GM23338 (cell line): Measurements from ENCODE around the gene TNNI3. TPM values are rescaled to one million over a fixed set of nuclear protein-coding genes. Genes with fewer than 3 reads are reported as not detected.
"Not testable (repeated sequence)": the region's sequence is repeated elsewhere in the genome, so short reads cannot be mapped to it uniquely, and the experiment has no call there.

Experiments
- ATAC-seq: fragments of 200-7000 bp; cut with Tn5 transposase; 3 replicates; pipeline ENCODE4 v1.9.1; 2020
- DNase-seq: peaks from one replicate; pipeline ENCODE4 v3.0.0-alpha.2; 2015; ENCODE audit warnings: low spot score
- H2AFZ ChIP-seq: fragments of 200-600 bp; sonication (generic); 2 replicates; pipeline ENCODE4 v1.8.0; 2016; ENCODE audit warnings: antibody characterized with exemption, mild to moderate bottlenecking, moderate library complexity
- H3F3A ChIP-seq: fragments of 200-600 bp; sonication (generic); replicated peaks from 2 replicates; pipeline ENCODE4 v1.8.0; 2017; ENCODE audit warnings: antibody characterized with exemption, mixed run types, low read depth
- H3K27ac ChIP-seq: fragments of 200-600 bp; sonication (generic); 2 replicates; pipeline ENCODE4 v1.6.1; 2016; ENCODE audit warnings: low read depth
- H3K27me3 ChIP-seq: fragments of 200-600 bp; sonication (generic); 2 replicates; pipeline ENCODE4 v1.8.0; 2016; ENCODE audit warnings: mild to moderate bottlenecking, mixed run types, moderate library complexity; ENCODE audit not compliant: insufficient read depth
- H3K36me3 ChIP-seq: fragments of 200-600 bp; sonication (generic); 2 replicates; pipeline ENCODE4 v1.8.0; 2016; ENCODE audit warnings: mild to moderate bottlenecking; ENCODE audit not compliant: insufficient read depth
- H3K4me1 ChIP-seq: fragments of 200-600 bp; sonication (generic); 2 replicates; pipeline ENCODE4 v1.8.0; 2016; ENCODE audit warnings: mild to moderate bottlenecking, moderate library complexity; ENCODE audit not compliant: insufficient read depth
- H3K4me2 ChIP-seq: fragments of 200-600 bp; sonication (generic); 2 replicates; pipeline ENCODE4 v1.7.1; 2017; ENCODE audit warnings: mixed run types
- H3K4me3 ChIP-seq: fragments of 200-600 bp; sonication (generic); 2 replicates; pipeline ENCODE4 v1.6.1; 2016; ENCODE audit warnings: mixed run types
- H3K79me2 ChIP-seq: fragments of 200-600 bp; sonication (generic); replicated peaks from 2 replicates; pipeline ENCODE4 v1.8.0; 2017; ENCODE audit warnings: mild to moderate bottlenecking; ENCODE audit not compliant: insufficient read depth
- H3K9me2 ChIP-seq: fragments of 200-600 bp; sonication (generic); 2 replicates; pipeline ENCODE4 v1.8.0; 2017; ENCODE audit not compliant: insufficient read depth
- H4K20me1 ChIP-seq: fragments of 200-600 bp; sonication (generic); replicated peaks from 2 replicates; pipeline ENCODE4 v1.8.0; 2017; ENCODE audit warnings: mild to moderate bottlenecking; ENCODE audit not compliant: insufficient read depth
- H3K27ac Mint-ChIP-seq: 2 replicates; pipeline ENCODE4 v1.8.0; 2020; ENCODE audit warnings: inconsistent platforms, mild to moderate bottlenecking, moderate library complexity, mixed read lengths
- H3K27me3 Mint-ChIP-seq: 3 replicates; pipeline ENCODE4 v1.8.0; 2022; ENCODE audit warnings: low read depth, mild to moderate bottlenecking, moderate library complexity, mixed read lengths, inconsistent platforms; ENCODE audit not compliant: insufficient read depth, poor library complexity
- H3K36me3 Mint-ChIP-seq: 3 replicates; pipeline ENCODE4 v1.8.0; 2021; ENCODE audit warnings: low read depth, mild to moderate bottlenecking, inconsistent platforms, moderate library complexity, mixed read lengths
- H3K4me1 Mint-ChIP-seq: 3 replicates; pipeline ENCODE4 v1.8.0; 2020; ENCODE audit warnings: mild to moderate bottlenecking, inconsistent platforms, mixed read lengths
- H3K4me3 Mint-ChIP-seq: 3 replicates; pipeline ENCODE4 v1.8.0; 2021; ENCODE audit warnings: moderate library complexity, mild to moderate bottlenecking, inconsistent platforms, mixed read lengths
- H3K9me3 Mint-ChIP-seq: 3 replicates; pipeline ENCODE4 v1.8.0; 2020; ENCODE audit warnings: moderate library complexity, mild to moderate bottlenecking, inconsistent platforms, mixed read lengths
- CREB1 ChIP-seq: fragments of 250-450 bp; sonication (Bioruptor Pico); IDR thresholded peaks from 2 replicates; pipeline ENCODE4 v1.5.0; 2020; ENCODE audit warnings: low read depth, mild to moderate bottlenecking, moderate library complexity
- EZH2 ChIP-seq: fragments of 200-600 bp; sonication (generic); IDR thresholded peaks from one replicate; pipeline ENCODE4 v1.8.0; 2017; ENCODE audit warnings: antibody characterized with exemption, mild to moderate bottlenecking, low read depth; ENCODE audit not compliant: unreplicated experiment
- ZNF114 ChIP-seq: fragments of 250-450 bp; sonication (Bioruptor Pico); IDR thresholded peaks from 2 replicates; pipeline ENCODE4 v1.5.0; 2020; ENCODE audit warnings: mild to moderate bottlenecking, moderate library complexity
- ZNF331 ChIP-seq: fragments of 250-450 bp; sonication (Bioruptor Pico); IDR thresholded peaks from 2 replicates; pipeline ENCODE4 v1.5.0; 2020; ENCODE audit warnings: low read depth, mild to moderate bottlenecking, moderate library complexity
- polyA plus RNA-seq: library from polyadenylated mRNA; unstranded; fragments of >200 nt; fragmentation: Nextera tagmentation; extraction: Ambion mirVana; gene quantifications from 2 replicates; pipeline ENCODE4 v1.2.1, GENCODE V29; 2016
- total RNA-seq: library from RNA; depleted of rRNA; stranded (reverse); fragments of >200 nt; shearing (Covaris generic); gene quantifications from 2 replicates; pipeline ENCODE4 v1.2.3, GENCODE V29; 2014
- TF ChIP-seq, protein P1 (sequence below): IDR thresholded peaks from 2 replicates; pipeline ENCODE4 v1.6.1; 2016; ENCODE audit warnings: antibody characterized with exemption
- TF ChIP-seq, protein P2 (sequence below), 2 experiments: fragments of 200-600 bp in 1 of 2; sonication (generic) in 1 of 2; conservative IDR thresholded peaks; 2 replicates each; pipeline versions ENCODE4 v1.5.1 to v1.6.1; 2016 to 2017; ENCODE audit warnings: antibody characterized with exemption in 2 of 2, low read depth in 2 of 2, mild to moderate bottlenecking in 2 of 2, moderate library complexity in 1 of 2

Gene TNNI3
- total and polyA plus RNA-seq, 2 experiments from 2014 or later, result 21.5 to 150 TPM

DNA sequence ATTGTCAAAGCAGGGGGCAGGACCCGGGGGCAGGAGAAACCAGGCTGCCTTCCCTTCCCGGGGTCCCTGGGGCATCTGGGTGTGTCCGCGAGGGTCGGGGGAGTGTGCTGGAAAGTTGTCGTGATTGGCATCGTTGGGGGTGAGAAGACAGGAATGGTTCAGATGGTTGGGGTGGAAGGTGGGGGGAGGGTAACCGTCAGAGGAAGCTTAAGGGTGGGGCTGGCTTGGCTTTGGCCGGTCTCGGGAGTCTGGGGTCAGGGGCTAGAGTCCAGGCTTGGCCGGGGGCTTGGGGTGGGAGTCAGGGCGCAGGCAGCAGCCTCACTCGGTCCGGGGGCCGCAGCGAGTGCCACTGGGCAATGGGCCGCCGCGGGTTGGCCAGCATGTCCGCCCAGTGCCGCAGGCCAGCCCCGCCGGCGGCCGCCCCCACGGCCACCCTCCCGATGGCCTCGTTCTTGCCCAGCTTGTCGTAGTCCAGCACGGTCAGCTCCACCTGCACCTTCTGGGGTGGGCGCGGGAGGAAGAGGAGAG is 15.7 kb upstream of the TNNI3 start:
- H3K4me1 Mint-ChIP-seq, result peaks cover 22% of the 10 kb centered on the region
- H3K27me3 Mint-ChIP-seq, result peaks cover 33% of the 10 kb centered on the region
- TF ChIP-seq, protein P1, sequence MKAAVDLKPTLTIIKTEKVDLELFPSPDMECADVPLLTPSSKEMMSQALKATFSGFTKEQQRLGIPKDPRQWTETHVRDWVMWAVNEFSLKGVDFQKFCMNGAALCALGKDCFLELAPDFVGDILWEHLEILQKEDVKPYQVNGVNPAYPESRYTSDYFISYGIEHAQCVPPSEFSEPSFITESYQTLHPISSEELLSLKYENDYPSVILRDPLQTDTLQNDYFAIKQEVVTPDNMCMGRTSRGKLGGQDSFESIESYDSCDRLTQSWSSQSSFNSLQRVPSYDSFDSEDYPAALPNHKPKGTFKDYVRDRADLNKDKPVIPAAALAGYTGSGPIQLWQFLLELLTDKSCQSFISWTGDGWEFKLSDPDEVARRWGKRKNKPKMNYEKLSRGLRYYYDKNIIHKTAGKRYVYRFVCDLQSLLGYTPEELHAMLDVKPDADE, result no peak
- TF ChIP-seq, protein P2, sequence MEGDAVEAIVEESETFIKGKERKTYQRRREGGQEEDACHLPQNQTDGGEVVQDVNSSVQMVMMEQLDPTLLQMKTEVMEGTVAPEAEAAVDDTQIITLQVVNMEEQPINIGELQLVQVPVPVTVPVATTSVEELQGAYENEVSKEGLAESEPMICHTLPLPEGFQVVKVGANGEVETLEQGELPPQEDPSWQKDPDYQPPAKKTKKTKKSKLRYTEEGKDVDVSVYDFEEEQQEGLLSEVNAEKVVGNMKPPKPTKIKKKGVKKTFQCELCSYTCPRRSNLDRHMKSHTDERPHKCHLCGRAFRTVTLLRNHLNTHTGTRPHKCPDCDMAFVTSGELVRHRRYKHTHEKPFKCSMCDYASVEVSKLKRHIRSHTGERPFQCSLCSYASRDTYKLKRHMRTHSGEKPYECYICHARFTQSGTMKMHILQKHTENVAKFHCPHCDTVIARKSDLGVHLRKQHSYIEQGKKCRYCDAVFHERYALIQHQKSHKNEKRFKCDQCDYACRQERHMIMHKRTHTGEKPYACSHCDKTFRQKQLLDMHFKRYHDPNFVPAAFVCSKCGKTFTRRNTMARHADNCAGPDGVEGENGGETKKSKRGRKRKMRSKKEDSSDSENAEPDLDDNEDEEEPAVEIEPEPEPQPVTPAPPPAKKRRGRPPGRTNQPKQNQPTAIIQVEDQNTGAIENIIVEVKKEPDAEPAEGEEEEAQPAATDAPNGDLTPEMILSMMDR (conservative IDR thresholded peaks at IDR 0.05; ENCODE audit: low read depth in 2 of 2), result no peak
- peak overlapping the region; percentile 97 for H2AFZ ChIP-seq
- no peaks in the 10 kb centered on the region; the same call in 2 of the 3 replicates for H3K36me3 Mint-ChIP-seq
- peak overlapping the region; percentile 77 for H3K4me3 Mint-ChIP-seq
- H3K9me3 Mint-ChIP-seq, result peaks cover 6% of the 10 kb centered on the region; the same call in 2 of the 3 replicates
- H3K4me1 ChIP-seq, result peaks cover 9% of the 10 kb centered on the region; the same call in 1 of the 2 replicates
- DNase-seq, result no peak
- H3K9me2 ChIP-seq, result 0 out of 2 replicates have a peak, but pooled peaks cover 3% of the 10 kb centered on the region
- peak; percentile 5; the same call in 2 of the 3 replicates for ATAC-seq
- peak overlapping the region; percentile 96 for H3K4me2 ChIP-seq
- H3K36me3 ChIP-seq, result no peaks in the 10 kb centered on the region
- H3K4me3 ChIP-seq, result peak overlapping the region; percentile 85
- H4K20me1 ChIP-seq, result no peaks in the 10 kb centered on the region
- H3K27ac ChIP-seq, result no peak overlapping the region
- H3K27me3 ChIP-seq, result peaks cover 75% of the 10 kb centered on the region
- H3K27ac Mint-ChIP-seq, result no peak overlapping the region
- H3F3A ChIP-seq, result peaks cover 12% of the 10 kb centered on the region; the same call in 1 of the 2 replicates
- H3K79me2 ChIP-seq, result no peaks in the 10 kb centered on the region

- H3K4me1 Mint-ChIP-seq, result peaks cover 22% of the 10 kb centered on the region
- no peak for TF ChIP-seq ZNF114 (CRISPR knock-in tag)
- TF ChIP-seq EZH2, result no peak
- TF ChIP-seq ZNF331 (CRISPR knock-in tag), result no peak
- no peak for TF ChIP-seq CREB1 (CRISPR knock-in tag)
- TF ChIP-seq, protein P2 (conservative IDR thresholded peaks at IDR 0.05; ENCODE audit: low read depth in 2 of 2), result no peak
- Histone ChIP-seq H3K36me3 (no peaks in the 10 kb centered on the region), H3K4me2 (peak overlapping the region; percentile 96), H3K9me2 (0 out of 2 replicates have a peak, but pooled peaks cover 3% of the 10 kb centered on the region), H3K4me3 (peak overlapping the region; percentile 85), H3K27ac (no peak overlapping the region), H3K4me1 (peaks cover 9% of the 10 kb centered on the region; the same call in 1 of the 2 replicates), H3K79me2 (no peaks in the 10 kb centered on the region), H3K27me3 (peaks cover 75% of the 10 kb centered on the region), H4K20me1 (no peaks in the 10 kb centered on the region), H2AFZ (peak overlapping the region; percentile 97), H3F3A (peaks cover 12% of the 10 kb centered on the region; the same call in 1 of the 2 replicates)
- no peaks in the 10 kb centered on the region; the same call in 2 of the 3 replicates for H3K36me3 Mint-ChIP-seq
- peak overlapping the region; percentile 77 for H3K4me3 Mint-ChIP-seq
- no peak for DNase-seq
- H3K27ac Mint-ChIP-seq, result no peak overlapping the region
- H3K9me3 Mint-ChIP-seq, result peaks cover 6% of the 10 kb centered on the region; the same call in 2 of the 3 replicates
- H3K27me3 Mint-ChIP-seq, result peaks cover 31% of the 10 kb centered on the region
- ATAC-seq, result peak; percentile 8
These were observed 15.2 kb upstream of the TNNI3 start for GRCh38 chr19:55172741-55173140.

- not testable (repeated sequence) for H3K9me2 ChIP-seq, H3K4me1 ChIP-seq, H3K27ac ChIP-seq, H3K79me2 ChIP-seq, H3K36me3 ChIP-seq, H3K9me3 Mint-ChIP-seq, H4K20me1 ChIP-seq, DNase-seq, H3K27ac Mint-ChIP-seq, H3K36me3 Mint-ChIP-seq, ATAC-seq
- Mint-ChIP-seq H3K4me1 (peaks cover 22% of the 10 kb centered on the region), H3K4me3 (peak overlapping the region; percentile 77), H3K27me3 (peaks cover 31% of the 10 kb centered on the region)
- Histone ChIP-seq H3K4me2 (peak overlapping the region; percentile 96), H3K4me3 (peak overlapping the region; percentile 85), H3F3A (peaks cover 15% of the 10 kb centered on the region; the same call in 1 of the 2 replicates), H3K27me3 (peaks cover 73% of the 10 kb centered on the region), H2AFZ (peak overlapping the region; percentile 97)
These were observed 14.8 kb upstream of the TNNI3 start for GRCh38 chr19:55172318-55172717.
